HuH-7 (cell line): ENCODE measurements around the gene CBS.

Experiments used
- DNase-seq: peaks from one replicate; pipeline ENCODE4 v3.0.0; 2011; ENCODE audit warnings: low spot score

CBS gene

DNA sequence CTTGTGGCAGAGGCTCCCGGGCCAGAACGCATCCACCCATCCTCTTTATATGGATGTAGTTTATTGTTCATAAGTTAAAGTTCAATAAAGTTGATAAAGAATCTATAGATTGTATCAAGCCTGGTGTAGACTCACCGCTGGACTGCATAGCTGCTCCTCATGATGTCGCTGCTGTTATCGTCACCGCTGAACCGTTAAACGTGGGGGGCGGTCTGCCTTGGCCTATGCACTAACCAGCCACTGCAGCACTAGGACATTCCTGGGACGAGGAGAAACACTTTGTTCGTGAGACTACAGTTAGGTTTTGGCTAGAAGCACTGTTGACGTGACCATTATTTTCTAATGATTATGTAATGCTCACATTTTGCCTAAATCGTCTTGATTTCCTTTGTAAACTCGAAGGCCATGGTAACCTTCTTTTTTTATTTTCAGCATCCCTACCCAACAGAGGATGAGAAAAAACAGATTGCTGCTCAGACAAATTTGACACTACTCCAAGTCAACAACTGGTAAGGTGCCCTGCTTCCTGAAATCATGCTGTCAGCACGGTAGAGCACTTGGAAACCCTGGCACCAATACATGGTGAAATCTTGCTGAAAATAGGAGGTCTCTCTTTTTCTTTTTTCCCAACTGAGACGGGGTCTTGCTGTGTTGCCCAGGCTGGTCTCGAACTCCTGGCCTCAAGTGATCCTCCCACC, 51.0 kb downstream of the CBS start:
- DNase-seq = no peak

DNA sequence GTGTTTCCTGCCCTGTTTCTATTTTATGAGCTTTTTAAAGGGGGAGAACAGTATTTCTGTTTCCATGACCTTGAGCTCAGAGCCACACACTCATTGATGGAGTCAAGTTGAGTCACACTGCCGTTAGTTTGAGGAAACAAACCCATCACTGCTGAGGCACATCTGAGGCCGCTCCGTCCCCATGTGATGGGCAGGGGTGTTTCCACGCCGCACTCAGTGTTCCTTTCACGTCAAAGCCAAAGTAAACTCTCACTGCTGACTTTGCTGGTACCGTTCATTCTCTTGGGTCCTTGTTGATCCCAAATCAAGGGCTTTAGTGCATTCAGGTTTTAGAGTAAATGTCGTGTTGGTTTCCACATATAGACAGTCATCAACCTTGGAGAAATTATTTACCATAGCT, 52.5 kb downstream of the CBS start:
- no peak for DNase-seq

DNA sequence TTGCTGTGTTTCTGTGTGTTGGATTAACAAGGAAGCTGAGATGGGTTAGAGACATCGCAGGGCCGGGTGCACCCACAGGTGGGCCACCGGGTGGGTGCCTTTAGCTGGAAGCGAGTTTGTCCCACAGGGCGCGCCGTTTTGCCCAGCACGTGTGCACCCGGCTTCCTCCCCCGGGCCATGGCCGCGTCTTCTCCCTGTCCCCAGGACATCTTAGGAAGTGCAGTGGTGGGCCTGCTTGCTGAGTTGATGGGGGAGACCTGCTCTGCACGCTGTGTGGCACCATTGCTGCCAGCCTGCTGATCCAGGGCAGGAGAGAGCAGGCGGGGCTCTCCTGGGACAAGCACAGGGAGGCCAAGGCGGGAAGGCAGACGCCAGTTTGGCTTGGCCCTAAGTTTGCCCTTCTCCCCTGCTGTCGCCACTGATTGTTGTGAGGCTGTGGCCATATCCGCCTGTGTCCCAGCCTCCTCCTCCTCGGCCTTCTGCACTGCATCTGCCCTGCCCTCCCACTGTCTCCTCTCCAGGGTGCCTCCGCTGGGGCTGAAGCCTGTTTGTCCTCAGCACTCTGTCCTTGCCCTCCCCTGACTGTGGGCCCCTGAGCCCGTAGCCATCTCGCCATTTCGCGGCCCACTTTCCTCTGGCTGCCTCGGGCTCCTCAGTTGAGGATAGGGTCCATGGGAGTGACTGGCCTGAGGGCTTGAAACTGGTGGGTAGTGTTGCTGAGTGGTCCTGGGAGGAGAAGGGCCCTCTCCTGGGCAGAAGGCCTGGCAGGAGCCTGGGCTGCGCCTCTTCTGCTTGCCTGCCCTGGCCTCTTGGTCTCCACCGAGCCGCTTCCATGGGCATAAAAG, 53.7 kb downstream of the CBS start:
- DNase-seq = no peak

DNA sequence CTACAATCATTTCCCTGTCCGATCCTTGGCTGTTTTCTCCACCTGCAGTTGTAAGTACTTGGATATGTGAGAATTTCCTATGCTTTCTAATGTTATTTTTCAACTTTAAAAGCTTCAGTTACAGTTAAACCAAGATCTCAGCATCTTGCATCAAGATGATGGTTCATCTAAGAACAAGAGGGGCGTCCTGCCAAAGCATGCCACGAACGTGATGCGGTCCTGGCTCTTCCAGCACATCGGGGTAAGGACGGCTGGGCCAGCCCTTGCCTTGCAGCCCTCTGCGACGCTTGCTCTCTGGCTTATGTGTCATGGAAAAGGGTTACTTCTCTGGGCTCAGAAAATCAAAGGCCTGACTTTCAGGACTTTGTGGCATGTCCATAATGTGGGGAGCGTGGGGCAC, 54.4 kb downstream of the CBS start:
- no peak for DNase-seq

DNA sequence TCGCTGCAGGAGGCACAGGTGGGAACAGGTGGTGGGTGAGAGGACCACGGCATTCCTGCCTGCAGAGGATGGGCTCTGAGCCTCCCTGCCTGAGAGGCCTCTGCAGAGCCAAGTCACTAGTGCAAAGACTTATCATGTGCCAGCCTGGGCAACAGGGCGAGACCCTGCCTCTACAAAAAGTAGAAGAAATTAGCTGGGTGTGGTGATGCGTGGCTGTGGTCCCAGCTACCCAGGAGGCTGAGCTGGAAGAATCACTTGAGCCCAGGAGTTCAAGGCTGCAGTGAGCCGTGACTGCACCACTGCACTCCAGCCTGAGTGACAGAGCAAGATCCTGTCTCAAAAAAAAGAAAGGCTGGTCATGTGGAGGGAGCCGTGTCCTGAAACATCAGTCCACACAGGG, 54.9 kb downstream of the CBS start:
- no peak for DNase-seq

DNA sequence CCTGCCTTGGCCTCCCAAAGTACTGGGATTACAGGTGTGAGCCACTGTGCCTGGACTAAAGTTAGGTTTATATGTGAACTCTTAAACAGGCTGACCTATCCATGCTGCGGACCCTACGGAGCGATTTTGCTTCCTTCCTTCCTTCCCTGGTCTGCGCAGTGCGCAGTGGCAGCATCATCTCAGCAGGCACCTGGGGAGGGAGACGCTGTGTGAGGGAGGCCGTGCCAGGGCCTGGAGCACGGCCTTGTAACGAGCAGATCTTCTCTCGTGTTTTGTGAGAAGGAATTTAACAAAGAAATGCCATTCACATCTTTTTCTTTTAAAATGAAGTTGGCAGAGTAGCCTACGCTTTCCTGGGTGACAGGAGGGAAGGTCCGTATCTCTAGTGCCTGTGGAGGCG, 55.5 kb downstream of the CBS start:
- DNase-seq = no peak

DNA sequence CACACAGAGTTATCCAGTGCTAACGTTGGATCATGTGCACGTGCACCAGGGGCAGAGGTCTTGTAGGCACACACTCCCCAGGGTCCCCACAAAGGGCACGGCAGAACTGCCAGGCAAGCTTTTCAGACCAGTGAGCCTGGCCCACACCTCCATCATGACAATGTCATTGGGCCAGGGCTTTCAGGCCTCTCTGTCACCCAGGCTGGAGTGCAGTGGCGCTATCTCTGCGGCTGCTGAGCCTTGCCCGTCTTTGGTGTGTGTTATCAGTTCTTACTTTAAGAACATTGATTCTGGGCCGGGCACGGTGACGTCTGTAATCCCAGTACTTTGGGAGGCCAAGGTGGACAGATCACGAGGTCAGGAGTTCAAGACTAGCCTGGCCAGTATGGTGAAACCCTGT, 57.1 kb downstream of the CBS start:
- no peak for DNase-seq

DNA sequence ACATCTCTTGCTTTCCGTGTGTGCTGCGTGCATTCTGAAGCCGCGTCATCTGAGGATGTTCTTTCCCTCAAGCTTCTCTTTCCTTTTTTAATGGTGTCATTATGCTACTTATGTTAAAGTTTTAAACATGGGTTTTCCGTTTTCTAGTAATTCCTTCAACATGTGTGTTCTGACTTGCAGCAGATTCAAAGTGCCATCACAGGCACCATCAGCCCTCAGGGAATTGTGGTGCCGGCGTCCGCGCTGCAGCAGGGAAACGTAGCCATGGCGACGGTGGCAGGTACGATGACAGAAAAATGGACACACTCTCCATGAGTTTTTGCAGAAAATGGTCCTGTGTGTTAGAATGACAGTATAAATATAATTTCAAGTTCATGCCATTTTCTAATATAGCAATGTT, 58.9 kb downstream of the CBS start:
- DNase-seq = no peak

DNA sequence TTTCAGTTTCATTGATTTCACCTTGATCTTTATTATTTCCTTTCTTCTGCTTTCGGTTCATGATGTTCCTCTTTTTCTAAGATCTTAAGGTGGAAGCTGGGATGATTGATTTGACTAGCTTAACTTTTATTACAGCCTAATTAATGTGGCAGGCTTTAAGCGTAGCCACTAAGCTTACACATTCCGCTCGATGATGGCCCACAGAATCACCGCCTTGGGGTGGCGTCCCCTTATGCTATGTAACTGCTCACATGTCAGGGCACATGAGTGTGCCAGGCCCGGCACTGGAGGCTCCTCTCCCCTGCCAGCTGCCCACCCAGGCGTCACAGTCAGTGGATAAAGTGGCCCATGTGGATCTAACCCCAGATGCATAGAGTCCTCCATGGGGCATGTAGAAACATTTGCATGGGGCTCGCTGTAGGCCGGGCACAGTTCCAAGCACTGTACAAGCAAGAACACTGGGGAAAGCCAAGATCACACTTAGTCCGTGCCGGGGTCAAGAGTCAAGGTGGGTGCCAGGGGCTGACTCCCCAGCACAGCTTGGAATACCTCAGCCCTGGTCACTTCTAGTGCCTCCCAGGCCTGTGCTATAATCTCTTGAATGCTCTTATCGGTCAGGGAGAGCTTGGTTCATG, 59.6 kb downstream of the CBS start:
- DNase-seq = no peak

DNA sequence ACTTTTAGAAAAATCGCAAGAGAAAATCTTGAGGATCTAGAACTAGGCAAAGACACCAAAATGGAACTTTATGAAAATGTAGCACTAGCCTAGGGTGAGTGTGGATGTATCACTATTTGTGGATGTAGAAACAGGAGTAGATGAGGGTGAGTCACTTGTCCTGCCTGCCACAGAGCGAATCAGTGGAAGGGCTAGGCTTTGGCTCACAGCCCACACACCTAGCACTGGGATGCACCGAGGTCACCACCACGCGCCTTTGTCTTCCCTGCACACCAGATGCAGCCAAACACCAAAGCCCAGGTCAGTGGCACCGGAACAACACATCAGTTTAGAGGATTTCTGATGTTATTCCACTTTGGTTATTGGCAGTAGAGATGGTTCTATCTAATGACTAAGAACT, 63.0 kb downstream of the CBS start:
- DNase-seq = no peak

DNA sequence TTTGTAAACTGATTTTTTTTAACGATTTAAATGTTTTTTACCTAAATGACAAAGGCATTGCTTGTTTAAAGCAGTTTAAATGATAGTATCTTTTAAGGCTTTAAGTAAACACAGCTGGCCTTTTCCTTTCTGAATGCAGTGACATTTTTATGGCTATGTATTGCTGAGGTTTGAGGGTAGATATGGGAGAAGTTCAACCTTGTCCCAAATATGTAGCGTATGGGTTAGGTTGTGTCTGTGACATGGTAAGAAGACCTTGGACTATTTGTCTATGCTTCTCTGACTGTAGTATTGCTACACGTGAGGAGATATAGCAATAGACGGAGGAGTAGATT, 68.8 kb downstream of the CBS start:
- peak; percentile 60 for DNase-seq

DNA sequence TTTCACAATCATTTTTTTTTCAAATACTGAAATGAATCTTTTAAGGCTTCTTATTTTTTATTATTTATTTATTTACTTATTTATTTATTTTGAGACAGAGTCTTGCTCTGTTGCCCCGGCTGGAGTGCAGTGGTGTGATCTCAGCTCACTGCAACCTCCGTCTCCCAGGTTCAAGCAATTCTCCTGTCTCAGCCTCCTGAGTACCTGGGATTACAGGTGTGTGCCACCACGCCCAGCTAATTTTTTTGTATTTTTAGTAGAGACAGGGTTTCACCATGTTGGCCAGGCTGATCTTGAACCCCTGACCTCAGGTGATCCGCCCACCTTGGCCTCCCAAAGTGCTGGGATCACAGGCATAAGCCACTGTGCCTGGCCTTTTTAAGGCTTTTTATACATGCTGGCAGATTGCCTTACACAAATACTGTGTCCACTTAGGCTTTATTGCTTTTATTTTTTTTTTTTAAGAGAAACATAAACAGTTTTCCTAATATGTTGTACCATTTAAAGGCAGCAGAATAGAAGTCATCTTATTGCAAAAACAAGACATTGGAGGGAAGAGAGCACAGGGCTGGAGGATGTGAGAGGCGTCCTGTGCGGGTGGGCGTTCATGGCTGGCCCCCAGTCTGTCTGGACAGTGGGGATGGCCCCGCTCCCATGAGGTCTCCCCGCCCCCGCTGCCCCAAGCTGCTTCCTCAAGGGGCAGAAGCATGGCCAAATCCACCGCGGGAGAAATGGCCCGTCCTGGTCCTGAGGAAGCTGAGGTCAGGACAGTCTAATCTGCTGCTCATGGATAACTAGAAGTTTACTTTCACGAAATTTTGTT, 69.4 kb downstream of the CBS start:
- DNase-seq = peak; percentile 30

DNA sequence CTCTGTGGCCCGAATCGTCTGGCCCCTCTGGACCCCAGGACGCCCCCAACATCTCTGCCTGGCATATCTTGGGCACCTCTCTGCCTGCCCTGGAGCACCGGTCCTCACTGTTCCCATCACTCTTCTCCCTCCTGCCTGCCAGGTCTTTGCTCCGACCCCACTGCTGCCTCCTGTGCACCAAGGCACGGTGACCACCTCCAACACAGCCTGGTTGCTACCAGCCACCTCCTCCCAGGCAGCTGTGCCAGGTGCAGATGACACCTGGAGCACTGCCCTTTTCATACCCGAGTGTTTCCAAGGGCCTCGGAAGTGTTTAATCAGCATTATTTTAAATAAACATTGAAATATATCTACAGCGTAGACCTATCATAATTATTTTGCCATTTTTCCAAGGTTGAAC, 70.0 kb downstream of the CBS start:
- DNase-seq = no peak

DNA sequence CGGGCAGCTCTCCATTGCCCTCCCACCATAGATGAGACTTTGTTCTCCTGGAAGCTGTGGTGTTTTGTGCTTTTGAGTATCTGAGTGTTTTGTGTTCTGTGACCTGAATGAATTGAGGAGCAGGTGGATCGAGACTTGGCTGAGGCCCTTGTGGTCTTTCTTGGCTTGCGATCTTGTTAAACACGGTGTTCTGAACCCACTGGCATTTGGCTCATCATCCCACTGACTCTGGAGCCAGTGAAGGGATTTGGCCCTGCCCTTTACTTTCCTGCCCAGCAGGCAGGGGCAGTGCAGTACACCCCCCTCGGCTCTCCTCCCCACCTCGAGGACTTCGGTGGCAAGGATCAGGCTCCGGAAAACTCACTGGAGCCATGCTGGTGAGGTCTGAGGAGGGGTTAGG, 70.7 kb downstream of the CBS start:
- DNase-seq = no peak
